ENCODE data around the gene GAN. TPM values are rescaled to one million over a fixed set of nuclear protein-coding genes. Genes with fewer than 3 reads are reported as not detected.

The GAN gene
- total RNA-seq, 1 donor from 2014 or later: 25.5 TPM

- Mint-ChIP-seq H3K4me3 (no peak overlapping the region), H3K27me3 (ENCODE audit: insufficient read depth, low read depth) (peaks cover 2% of the 10 kb centered on the region), H3K4me1 (no peaks in the 10 kb centered on the region), H3K27ac (peak overlapping the region; percentile 30), H3K36me3 (peaks cover 8% of the 10 kb centered on the region), H3K9me3 (no peaks in the 10 kb centered on the region)
- Histone ChIP-seq H3K4me3 (no peak overlapping the region), H3K4me2 (no peak overlapping the region), H3K36me3 (no peaks in the 10 kb centered on the region), H3K9me3 (ENCODE audit: low read depth) (no peaks in the 10 kb centered on the region), H3K27me3 (no peaks in the 10 kb centered on the region), H3K9ac (no peak overlapping the region), H4K20me1 (ENCODE audit: low read depth) (no peaks in the 10 kb centered on the region), H3K79me2 (ENCODE audit: low read depth) (no peaks in the 10 kb centered on the region), H3K27ac (no peak overlapping the region), H3K4me1 (no peaks in the 10 kb centered on the region), H2AFZ (replicated peaks) (no peak overlapping the region), H3F3A (ENCODE audit: low read depth) (no peaks in the 10 kb centered on the region)
- TF ChIP-seq, protein P1, sequence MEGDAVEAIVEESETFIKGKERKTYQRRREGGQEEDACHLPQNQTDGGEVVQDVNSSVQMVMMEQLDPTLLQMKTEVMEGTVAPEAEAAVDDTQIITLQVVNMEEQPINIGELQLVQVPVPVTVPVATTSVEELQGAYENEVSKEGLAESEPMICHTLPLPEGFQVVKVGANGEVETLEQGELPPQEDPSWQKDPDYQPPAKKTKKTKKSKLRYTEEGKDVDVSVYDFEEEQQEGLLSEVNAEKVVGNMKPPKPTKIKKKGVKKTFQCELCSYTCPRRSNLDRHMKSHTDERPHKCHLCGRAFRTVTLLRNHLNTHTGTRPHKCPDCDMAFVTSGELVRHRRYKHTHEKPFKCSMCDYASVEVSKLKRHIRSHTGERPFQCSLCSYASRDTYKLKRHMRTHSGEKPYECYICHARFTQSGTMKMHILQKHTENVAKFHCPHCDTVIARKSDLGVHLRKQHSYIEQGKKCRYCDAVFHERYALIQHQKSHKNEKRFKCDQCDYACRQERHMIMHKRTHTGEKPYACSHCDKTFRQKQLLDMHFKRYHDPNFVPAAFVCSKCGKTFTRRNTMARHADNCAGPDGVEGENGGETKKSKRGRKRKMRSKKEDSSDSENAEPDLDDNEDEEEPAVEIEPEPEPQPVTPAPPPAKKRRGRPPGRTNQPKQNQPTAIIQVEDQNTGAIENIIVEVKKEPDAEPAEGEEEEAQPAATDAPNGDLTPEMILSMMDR (IDR thresholded peaks at IDR 0.05): no peak
- no peak for TF ChIP-seq EZH2 (IDR thresholded peaks at IDR 0.05)
- no peak for DNase-seq (ENCODE audit: low spot score)
These were observed 48.1 kb upstream of the GAN start for GRCh38 chr16:81266680-81267095.

GRCh38 chr16:81268509-81268908 is 46.3 kb upstream of the GAN start:
- Histone ChIP-seq H3K9ac (no peak overlapping the region), H3K4me1 (no peaks in the 10 kb centered on the region), H3K36me3 (no peaks in the 10 kb centered on the region), H3K27me3 (no peaks in the 10 kb centered on the region), H3K9me3 (ENCODE audit: low read depth) (no peaks in the 10 kb centered on the region), H3K4me2 (no peak overlapping the region), H2AFZ (replicated peaks) (no peak overlapping the region), H3K79me2 (ENCODE audit: low read depth) (no peaks in the 10 kb centered on the region), H3F3A (ENCODE audit: low read depth) (no peaks in the 10 kb centered on the region), H4K20me1 (ENCODE audit: low read depth) (no peaks in the 10 kb centered on the region), H3K4me3 (no peak overlapping the region), H3K27ac (no peak overlapping the region)
- Mint-ChIP-seq H3K9me3 (no peaks in the 10 kb centered on the region), H3K4me1 (no peaks in the 10 kb centered on the region), H3K27me3 (ENCODE audit: insufficient read depth, low read depth) (peaks cover 4% of the 10 kb centered on the region), H3K36me3 (peaks cover 6% of the 10 kb centered on the region), H3K27ac (no peak overlapping the region), H3K4me3 (no peak overlapping the region)
- TF ChIP-seq EZH2 (IDR thresholded peaks at IDR 0.05) (no peak), EZH2phosphoT487 (IDR thresholded peaks at IDR 0.05) (no peak)
- TF ChIP-seq, protein P1 (IDR thresholded peaks at IDR 0.05): no peak
- no peak for DNase-seq (ENCODE audit: low spot score)

- H3K27ac ChIP-seq: no peak overlapping the region
- Mint-ChIP-seq H3K4me1 (peaks cover 2% of the 10 kb centered on the region), H3K36me3 (no peaks in the 10 kb centered on the region), H3K4me3 (no peak overlapping the region), H3K27ac (peak overlapping the region; percentile 12), H3K27me3 (ENCODE audit: insufficient read depth, low read depth) (peaks cover 4% of the 10 kb centered on the region), H3K9me3 (no peaks in the 10 kb centered on the region)
- no peak overlapping the region for H3K9ac ChIP-seq
- DNase-seq (ENCODE audit: low spot score): no peak
- H3K4me1 ChIP-seq: no peaks in the 10 kb centered on the region
- no peaks in the 10 kb centered on the region for H3K36me3 ChIP-seq
- no peak overlapping the region for H3K4me2 ChIP-seq
- H2AFZ ChIP-seq (replicated peaks): no peak overlapping the region
- H3K4me3 ChIP-seq: no peak overlapping the region
- H3K27me3 ChIP-seq: no peaks in the 10 kb centered on the region
- TF ChIP-seq EZH2phosphoT487 (IDR thresholded peaks at IDR 0.05) (no peak), EZH2 (IDR thresholded peaks at IDR 0.05) (no peak)
- TF ChIP-seq, protein P1 (IDR thresholded peaks at IDR 0.05): no peak
- no peaks in the 10 kb centered on the region for H3F3A ChIP-seq (ENCODE audit: low read depth)
- H4K20me1 ChIP-seq (ENCODE audit: low read depth): no peaks in the 10 kb centered on the region
- no peaks in the 10 kb centered on the region for H3K79me2 ChIP-seq (ENCODE audit: low read depth)
- no peaks in the 10 kb centered on the region for H3K9me3 ChIP-seq (ENCODE audit: low read depth)
These were observed 41.4 kb upstream of the GAN start for GRCh38 chr16:81273223-81273950.
